ENCODE data around the gene SRRM3.

DNA sequence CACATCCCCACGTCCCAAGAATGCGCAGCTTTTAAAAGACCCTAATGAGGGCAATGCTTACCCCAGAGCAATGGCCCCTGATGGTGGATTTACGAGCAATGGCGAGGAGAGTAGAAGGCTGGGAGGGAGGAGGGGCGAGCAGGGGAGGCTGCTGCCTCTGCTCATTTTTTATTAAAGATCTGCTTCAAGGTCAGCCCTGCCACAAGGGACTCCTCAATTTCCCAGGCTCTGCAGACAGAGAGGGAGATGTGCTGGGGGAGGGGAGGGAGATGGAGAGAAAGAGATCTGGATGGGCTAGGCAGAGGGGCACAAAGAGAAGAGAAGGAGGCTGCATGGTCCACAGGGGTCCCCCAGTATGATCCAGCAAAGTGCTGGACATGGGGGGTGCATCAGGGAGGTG lies 7.8 kb upstream of the SRRM3 start:
- no peak for TF ChIP-seq CTCF (IDR thresholded peaks at IDR 0.05; ENCODE audit: low read depth, low read length)
- TF ChIP-seq EZH2phosphoT487 (IDR thresholded peaks at IDR 0.05; ENCODE audit: low read depth), result no peak
